SK-N-SH (cell line): ENCODE measurements around the gene OST4. TPM values are rescaled to one million over a fixed set of nuclear protein-coding genes. Genes with fewer than 3 reads are reported as not detected.

Experiments used
- CTCF ChIA-PET: fragments of 300-600, 350-600 bp; formaldehyde crosslinking; extraction: SDS; loops from one replicate; lab custom pipeline; 2021; lab: Yijun Ruan, JAX
- POLR2A ChIA-PET: fragments of 350-600 bp; sonication (Branson Sonifier 250); formaldehyde crosslinking; extraction: SDS; loops from one replicate; lab custom pipeline; 2020; ENCODE audit warnings: antibody characterized with exemption, inconsistent platforms; lab: Yijun Ruan, JAX
- DNase-seq: peaks from one replicate; pipeline ENCODE4 v3.0.0; 2012
- H2AFZ ChIP-seq: fragments of 200-600 bp; sonication (generic); 2 replicates; pipeline ENCODE4 v1.8.1; 2016; ENCODE audit warnings: antibody characterized with exemption, mild to moderate bottlenecking, low read depth
- H3F3A ChIP-seq: fragments of 200-600 bp; sonication (generic); replicated peaks from 2 replicates; pipeline ENCODE3; 2016; ENCODE audit warnings: antibody characterized with exemption, mild to moderate bottlenecking; ENCODE audit not compliant: insufficient read depth
- H3K27ac ChIP-seq, 2 experiments: fragments of 200-500 bp in 1 of 2; fragments of 200-600 bp in 1 of 2; sonication (Bioruptor generic) in 1 of 2; sonication (generic), shearing (Covaris generic) in 1 of 2; 2 replicates each; pipeline versions ENCODE4 v1.5.1 to v1.6.1; 2014 to 2016; ENCODE audit warnings: low read depth in 2 of 2, inconsistent platforms in 1 of 2, low read length in 1 of 2, mild to moderate bottlenecking in 1 of 2, mixed read lengths in 1 of 2
- H3K27me3 ChIP-seq: fragments of 200-600 bp; sonication (generic), shearing (Covaris generic); 2 replicates; pipeline ENCODE4 v1.6.1; 2016; ENCODE audit warnings: mixed run types; ENCODE audit not compliant: insufficient read depth
- H3K36me3 ChIP-seq, 2 experiments: fragments of 200-500 bp in 1 of 2; fragments of 200-600 bp in 1 of 2; sonication (Bioruptor generic) in 1 of 2; sonication (generic) in 1 of 2; replicated peaks in 1 of 2; 2 replicates each; pipeline versions ENCODE3 to v1.5.1; 2014 to 2016; ENCODE audit warnings: low read length in 1 of 2, mild to moderate bottlenecking in 1 of 2; ENCODE audit not compliant: insufficient read depth in 2 of 2, control insufficient read depth in 1 of 2
- H3K4me1 ChIP-seq, 2 experiments: fragments of 200-500 bp in 1 of 2; fragments of 200-600 bp in 1 of 2; sonication (Bioruptor generic) in 1 of 2; sonication (generic), shearing (Covaris generic) in 1 of 2; 2 replicates each; pipeline versions ENCODE4 v1.5.1 to v1.6.1; 2014 to 2016; ENCODE audit warnings: low read depth in 1 of 2, low read length in 1 of 2, mixed run types in 1 of 2; ENCODE audit not compliant: insufficient read depth in 2 of 2, control insufficient read depth in 1 of 2
- H3K4me2 ChIP-seq: fragments of 200-600 bp; sonication (generic), shearing (Covaris generic); 2 replicates; pipeline ENCODE4 v1.6.1; 2017; ENCODE audit warnings: mixed run types
- H3K4me3 ChIP-seq, 2 experiments: fragments of 200-500 bp in 1 of 2; fragments of 200-600 bp in 1 of 2; sonication (Bioruptor generic) in 1 of 2; sonication (generic), shearing (Covaris generic) in 1 of 2; 2 replicates each; pipeline versions ENCODE4 v1.5.1 to v1.8.1; 2014 to 2016; ENCODE audit warnings: low read depth in 2 of 2, inconsistent platforms in 1 of 2, low read length in 1 of 2, mild to moderate bottlenecking in 1 of 2, mixed read lengths in 1 of 2, moderate library complexity in 1 of 2
- H3K79me2 ChIP-seq: fragments of 200-600 bp; sonication (generic); 2 replicates; pipeline ENCODE4 v1.8.1; 2017; ENCODE audit warnings: mild to moderate bottlenecking; ENCODE audit not compliant: insufficient read depth
- H3K9ac ChIP-seq: fragments of 200-600 bp; sonication (generic); 2 replicates; pipeline ENCODE4 v1.6.1; 2017; ENCODE audit warnings: mixed run types
- H3K9me2 ChIP-seq: fragments of 200-600 bp; sonication (generic); 2 replicates; pipeline ENCODE4 v1.6.1; 2017; ENCODE audit warnings: mixed run types
- H3K9me3 ChIP-seq: fragments of 200-600 bp; sonication (generic); 2 replicates; pipeline ENCODE4 v1.6.1; 2017; ENCODE audit warnings: mixed run types, mild to moderate bottlenecking, moderate library complexity
- H4K20me1 ChIP-seq: fragments of 200-600 bp; sonication (generic); 2 replicates; pipeline ENCODE4 v1.6.1; 2017; ENCODE audit warnings: mild to moderate bottlenecking, mixed run types; ENCODE audit not compliant: insufficient read depth
- CHD2 ChIP-seq: fragments of 150-350 bp; IDR thresholded peaks from 2 replicates; pipeline ENCODE4 v1.6.1; 2018; ENCODE audit warnings: low read length; ENCODE audit not compliant: partially characterized antibody
- EP300 ChIP-seq, 2 experiments: IDR thresholded peaks; 2 replicates each; pipeline versions ENCODE4 v1.4.0 to v1.6.1; 2012; ENCODE audit warnings: borderline replicate concordance in 1 of 2, low read depth in 1 of 2, low read length in 1 of 2
- FOXM1 ChIP-seq: IDR thresholded peaks from 2 replicates; pipeline ENCODE4 v1.4.0; 2012; ENCODE audit warnings: low read depth, mild to moderate bottlenecking
- GABPA ChIP-seq: IDR thresholded peaks from 2 replicates; pipeline ENCODE4 v1.4.0; 2012; ENCODE audit warnings: low read depth, mild to moderate bottlenecking
- JUND ChIP-seq: IDR thresholded peaks from 2 replicates; pipeline ENCODE4 v1.4.0; 2012
- MXI1 ChIP-seq: IDR thresholded peaks from 2 replicates; pipeline ENCODE4 v1.6.1; 2012; ENCODE audit warnings: mild to moderate bottlenecking, low read depth, low read length, improper control_type of control experiment
- NFIC ChIP-seq: IDR thresholded peaks from 2 replicates; pipeline ENCODE4 v1.4.0; 2012; ENCODE audit warnings: borderline replicate concordance
- RAD21 ChIP-seq: IDR thresholded peaks from 2 replicates; pipeline ENCODE4 v1.6.1; 2012; ENCODE audit warnings: mild to moderate bottlenecking, low read length
- RFX5 ChIP-seq: IDR thresholded peaks from 2 replicates; pipeline ENCODE4 v1.6.1; 2012; ENCODE audit warnings: mild to moderate bottlenecking, improper control_type of control experiment, low read length
- SMC3 ChIP-seq: IDR thresholded peaks from 2 replicates; pipeline ENCODE4 v1.6.1; 2012; ENCODE audit warnings: low read depth, low read length, improper control_type of control experiment
- TAF1 ChIP-seq: IDR thresholded peaks from 2 replicates; pipeline ENCODE4 v1.6.1; 2012; ENCODE audit warnings: low read depth, mild to moderate bottlenecking, low read length, moderate library complexity, borderline replicate concordance
- TCF12 ChIP-seq: IDR thresholded peaks from 2 replicates; pipeline ENCODE4 v1.4.0; 2012
- WGBS: methylation state at CpG from one replicate; pipeline ENCODE4 v1.1.6; 2017; ENCODE audit warnings: low lambda C conversion rate; 5-methylcytosine and 5-hydroxymethylcytosine counted together
- polyA plus RNA-seq, 3 experiments: library from polyadenylated mRNA; depleted of rRNA; stranded (reverse); fragments of >200 nt; gene quantifications; 2 replicates each; pipeline ENCODE4 v1.2.3, GENCODE V29; 2012
- TF ChIP-seq, protein P1 (sequence below): fragments of 200-600 bp; sonication (generic); IDR thresholded peaks from 2 replicates; pipeline ENCODE4 v1.6.1; 2017; ENCODE audit warnings: antibody characterized with exemption, mild to moderate bottlenecking, moderate library complexity
- TF ChIP-seq, protein P2 (sequence below): fragments of 150-350 bp; IDR thresholded peaks from 2 replicates; pipeline ENCODE4 v1.6.1; 2017; ENCODE audit warnings: antibody characterized with exemption, low read length, low read depth, borderline replicate concordance
- TF ChIP-seq, protein P3 (sequence below): IDR thresholded peaks from 2 replicates; pipeline ENCODE4; 2012

Gene OST4
- polyA plus RNA-seq, 1 of the 3 experiments (the other 2 are of a cell fraction) = 1,851 TPM

DNA sequence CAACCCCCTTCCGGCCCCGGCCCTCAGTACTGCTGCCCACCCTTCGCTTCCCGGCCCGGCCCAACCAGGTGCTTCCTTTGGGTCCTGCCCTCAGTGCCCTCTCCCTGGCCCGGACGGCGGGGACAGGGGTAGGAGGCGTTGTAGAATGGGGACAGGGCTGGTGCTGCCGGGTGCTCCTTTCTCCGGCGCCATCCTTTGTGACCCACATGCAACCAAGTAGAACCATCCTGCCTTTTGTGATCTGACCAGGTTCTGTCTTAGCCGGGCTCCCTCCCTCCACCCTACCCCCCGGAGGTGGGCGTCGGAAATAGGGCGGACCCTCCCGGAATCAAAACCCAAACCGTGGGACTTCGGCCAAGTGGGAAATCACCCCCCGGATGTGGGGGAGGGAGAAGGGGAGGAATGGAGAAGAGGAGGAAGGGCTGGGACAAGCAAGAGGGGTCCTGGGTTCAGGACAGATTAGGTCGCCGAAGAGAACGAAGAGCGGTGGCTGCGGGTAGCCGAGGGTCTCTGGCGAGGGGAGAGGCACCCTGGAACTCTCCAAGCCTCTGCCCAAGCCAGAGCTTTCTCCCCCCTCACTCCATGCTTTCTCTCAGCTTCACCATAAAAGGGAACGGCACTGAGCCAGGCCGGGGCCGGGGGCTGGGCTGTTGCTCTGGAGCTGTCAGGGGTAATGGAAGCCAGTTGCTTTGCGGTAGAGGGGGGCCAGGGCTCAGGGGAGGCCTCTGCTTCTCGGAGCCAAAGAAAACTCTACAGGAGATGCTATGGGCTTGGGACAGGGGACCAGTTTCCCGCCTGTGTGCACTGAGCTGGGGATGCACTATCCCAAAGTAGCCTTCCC, 756 bp upstream of the OST4 start:
- peaks cover 43% of the 10 kb centered on the region for H3K79me2 ChIP-seq
- TF ChIP-seq EP300 (IDR thresholded peaks at IDR 0.05; ENCODE audit: borderline replicate concordance in 1 of 2, low read depth in 1 of 2, low read length in 1 of 2) = peak; percentile 73 to 79; a peak in 3 of 4 replicates
- TF ChIP-seq SMC3 = peak; percentile 5; the same call in 1 of the 2 replicates
- TF ChIP-seq TAF1 = peak; percentile 39
- peak; percentile 83 for TF ChIP-seq CHD2
- TF ChIP-seq, protein P1, sequence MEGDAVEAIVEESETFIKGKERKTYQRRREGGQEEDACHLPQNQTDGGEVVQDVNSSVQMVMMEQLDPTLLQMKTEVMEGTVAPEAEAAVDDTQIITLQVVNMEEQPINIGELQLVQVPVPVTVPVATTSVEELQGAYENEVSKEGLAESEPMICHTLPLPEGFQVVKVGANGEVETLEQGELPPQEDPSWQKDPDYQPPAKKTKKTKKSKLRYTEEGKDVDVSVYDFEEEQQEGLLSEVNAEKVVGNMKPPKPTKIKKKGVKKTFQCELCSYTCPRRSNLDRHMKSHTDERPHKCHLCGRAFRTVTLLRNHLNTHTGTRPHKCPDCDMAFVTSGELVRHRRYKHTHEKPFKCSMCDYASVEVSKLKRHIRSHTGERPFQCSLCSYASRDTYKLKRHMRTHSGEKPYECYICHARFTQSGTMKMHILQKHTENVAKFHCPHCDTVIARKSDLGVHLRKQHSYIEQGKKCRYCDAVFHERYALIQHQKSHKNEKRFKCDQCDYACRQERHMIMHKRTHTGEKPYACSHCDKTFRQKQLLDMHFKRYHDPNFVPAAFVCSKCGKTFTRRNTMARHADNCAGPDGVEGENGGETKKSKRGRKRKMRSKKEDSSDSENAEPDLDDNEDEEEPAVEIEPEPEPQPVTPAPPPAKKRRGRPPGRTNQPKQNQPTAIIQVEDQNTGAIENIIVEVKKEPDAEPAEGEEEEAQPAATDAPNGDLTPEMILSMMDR = no peak
- TF ChIP-seq MXI1 = peak; percentile 86
- TF ChIP-seq JUND = no peak
- TF ChIP-seq TCF12 = peak; percentile 98
- no peak; the same call in 1 of the 2 replicates for TF ChIP-seq GABPA
- TF ChIP-seq NFIC = peak; percentile 86
- TF ChIP-seq, protein P2, sequence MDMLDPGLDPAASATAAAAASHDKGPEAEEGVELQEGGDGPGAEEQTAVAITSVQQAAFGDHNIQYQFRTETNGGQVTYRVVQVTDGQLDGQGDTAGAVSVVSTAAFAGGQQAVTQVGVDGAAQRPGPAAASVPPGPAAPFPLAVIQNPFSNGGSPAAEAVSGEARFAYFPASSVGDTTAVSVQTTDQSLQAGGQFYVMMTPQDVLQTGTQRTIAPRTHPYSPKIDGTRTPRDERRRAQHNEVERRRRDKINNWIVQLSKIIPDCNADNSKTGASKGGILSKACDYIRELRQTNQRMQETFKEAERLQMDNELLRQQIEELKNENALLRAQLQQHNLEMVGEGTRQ = no peak
- peak; percentile 61; the same call in 1 of the 2 replicates for TF ChIP-seq FOXM1
- peak; percentile 23 for TF ChIP-seq RAD21
- no peak for TF ChIP-seq RFX5
- TF ChIP-seq, protein P3, sequence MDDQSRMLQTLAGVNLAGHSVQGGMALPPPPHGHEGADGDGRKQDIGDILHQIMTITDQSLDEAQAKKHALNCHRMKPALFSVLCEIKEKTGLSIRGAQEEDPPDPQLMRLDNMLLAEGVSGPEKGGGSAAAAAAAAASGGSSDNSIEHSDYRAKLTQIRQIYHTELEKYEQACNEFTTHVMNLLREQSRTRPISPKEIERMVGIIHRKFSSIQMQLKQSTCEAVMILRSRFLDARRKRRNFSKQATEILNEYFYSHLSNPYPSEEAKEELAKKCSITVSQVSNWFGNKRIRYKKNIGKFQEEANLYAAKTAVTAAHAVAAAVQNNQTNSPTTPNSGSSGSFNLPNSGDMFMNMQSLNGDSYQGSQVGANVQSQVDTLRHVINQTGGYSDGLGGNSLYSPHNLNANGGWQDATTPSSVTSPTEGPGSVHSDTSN = peak; percentile 91
- TF ChIP-seq, all 33 proteins: peak for 10
- no peaks in the 10 kb centered on the region for H3K9me3 ChIP-seq
- H4K20me1 ChIP-seq = peaks cover 14% of the 10 kb centered on the region
- no peaks in the 10 kb centered on the region for H3K9me2 ChIP-seq
- H3K4me3 ChIP-seq = peak overlapping the region; percentile 97 to 98
- ChIA-PET POLR2A (interaction anchor here (0.6 to 5.7 kb wide), 12 partner anchors 9 to 423 kb away, joined by 3 to 80 read pairs (median 10); partner anchors contain the start of genes ABHD1, AGBL5, FNDC4 and GTF3C2), CTCF (interaction anchor here (0.7 to 18.5 kb wide), 12 partner anchors 11 to 235 kb away, joined by 3 to 227 read pairs (median 4); partner anchors contain the start of genes AGBL5, EMILIN1 and KHK)
- H3K9ac ChIP-seq = peak overlapping the region; percentile 63
- H3K4me2 ChIP-seq = peak overlapping the region; percentile 89
- H3K36me3 ChIP-seq = peaks cover 22 to 33% of the 10 kb centered on the region in 2 experiments
- peaks cover 10% of the 10 kb centered on the region for H3F3A ChIP-seq
- peak; percentile 89 for DNase-seq
- no peaks in the 10 kb centered on the region for H3K27me3 ChIP-seq
- WGBS = 5% methylated on average over 28 of the region's 34 CpGs
- H3K27ac ChIP-seq = peak overlapping the region; percentile 89 to 98
- peak overlapping the region; percentile 68 for H2AFZ ChIP-seq
- peaks cover 44 to 74% of the 10 kb centered on the region in 2 experiments for H3K4me1 ChIP-seq
